GM18870 (cell line): ENCODE results near the gene ERFL.

ENCODE experiments used
- ATAC-seq: cut with Tn5 transposase; IDR thresholded peaks from one replicate; pipeline ENCODE4 v1.9.1; 2021; ENCODE audit warnings: moderate library complexity; ENCODE audit not compliant: unreplicated experiment

The ERFL gene

DNA sequence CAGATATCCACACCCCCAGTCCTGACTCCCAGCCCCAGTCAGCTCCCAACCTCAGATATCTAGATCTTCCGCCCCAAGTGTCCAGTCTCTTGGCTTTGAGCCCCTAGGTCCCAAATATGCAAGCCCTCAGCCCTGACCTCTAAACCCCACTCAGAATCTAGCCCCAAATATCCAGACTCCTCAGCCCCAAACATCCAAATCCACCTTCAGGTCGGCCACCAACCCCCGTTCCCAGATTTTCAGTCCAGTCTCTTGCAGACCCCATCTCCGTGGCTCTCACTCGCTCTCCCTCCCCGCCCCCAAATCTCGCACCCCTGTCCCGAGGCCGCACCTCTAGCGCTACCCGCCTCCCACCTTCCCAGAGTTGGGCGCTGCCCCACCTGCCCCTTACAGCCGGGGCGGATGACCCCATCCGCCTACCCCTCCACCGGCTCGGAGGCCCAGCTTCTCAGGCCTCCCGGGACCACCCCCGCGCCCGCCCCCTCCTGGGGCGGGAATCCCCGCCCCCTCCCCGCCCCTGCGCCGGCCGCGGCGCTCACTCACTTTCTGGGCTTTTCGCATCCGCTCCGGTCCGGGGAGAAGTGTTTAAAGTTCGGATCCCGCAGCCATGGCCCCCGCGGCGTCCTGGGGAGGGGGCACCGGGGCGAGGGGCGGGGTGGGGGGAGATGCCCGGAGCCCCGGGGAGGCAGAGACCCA is 604 bp downstream of the ERFL start:
- ATAC-seq, result no peak

- ATAC-seq, result no peak
Observed at GRCh38 chr19:41926763-41927496, 1.3 kb downstream of the ERFL start.

DNA sequence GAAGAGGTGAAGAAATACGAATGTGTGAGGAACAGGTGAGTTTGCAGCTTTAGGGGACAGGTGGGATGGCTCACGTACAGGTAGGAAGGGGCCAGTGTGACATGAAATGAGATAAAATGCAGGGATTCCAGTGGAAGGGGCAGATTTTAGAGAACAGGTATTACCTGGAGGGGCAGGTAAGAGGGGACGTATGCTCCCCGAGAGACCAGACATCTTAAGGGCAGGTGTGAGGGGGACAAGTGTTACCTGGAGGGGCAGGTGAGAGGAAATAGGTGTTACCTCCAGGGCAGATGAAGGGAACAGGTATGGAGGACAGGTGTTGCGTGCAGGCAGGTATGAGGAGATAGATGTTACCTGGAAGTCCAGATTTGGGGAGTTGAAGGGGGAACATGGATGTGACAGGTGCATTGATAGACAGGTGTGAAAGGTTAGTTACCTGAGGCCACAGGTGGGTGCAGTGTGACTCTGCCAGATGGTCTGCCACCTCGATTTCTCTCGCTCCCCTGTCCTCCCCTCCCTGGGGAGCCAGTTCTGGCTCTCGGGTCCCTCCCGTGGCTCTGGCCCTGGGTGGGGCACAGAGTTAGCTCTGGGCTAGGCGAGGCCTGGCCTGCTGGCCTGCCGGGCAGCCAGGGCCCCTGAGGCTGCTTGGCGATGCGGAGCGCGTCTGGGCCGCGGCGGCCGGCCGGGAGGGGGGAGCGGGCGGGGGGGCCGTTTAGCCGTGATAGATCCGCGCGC is 2.1 kb downstream of the ERFL start:
- ATAC-seq, result no peak

DNA sequence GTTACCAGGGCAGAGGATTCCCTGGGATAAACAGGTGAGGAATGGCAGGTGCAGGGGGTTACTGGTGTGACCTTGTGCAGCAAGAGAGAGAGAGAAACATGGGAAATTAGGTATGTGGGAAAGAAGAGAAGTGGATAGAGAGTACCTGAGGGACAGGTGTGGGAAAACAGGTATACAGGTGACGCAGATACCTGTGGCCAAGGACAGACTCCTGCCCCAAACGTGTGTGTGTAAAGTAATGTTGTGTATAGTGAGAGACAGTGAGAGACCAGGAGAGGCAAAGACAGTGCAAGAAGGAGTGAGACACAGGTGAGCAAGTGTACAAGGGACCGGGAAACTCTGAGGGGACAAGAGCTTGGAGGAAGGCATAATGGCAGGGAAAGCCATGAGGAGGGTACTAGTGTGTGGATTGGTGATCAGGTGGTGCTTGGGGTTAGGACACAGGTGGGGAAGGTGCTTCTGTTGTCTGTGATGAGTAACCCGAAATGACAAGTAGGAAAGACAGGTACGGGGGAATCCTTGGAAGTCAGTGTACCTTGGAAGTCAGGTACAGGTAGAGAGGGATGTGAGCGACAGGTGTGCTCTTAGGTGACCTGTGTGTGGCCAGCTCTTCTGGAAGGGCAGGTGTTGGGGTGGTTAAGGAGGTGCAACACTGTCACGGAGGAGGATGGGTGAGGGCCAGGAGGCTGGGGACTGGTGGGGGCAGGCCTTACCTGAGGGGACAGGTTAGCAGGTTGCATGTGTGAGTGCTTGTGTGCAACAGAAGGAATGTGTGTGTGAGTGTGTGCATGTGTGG is 2.8 kb downstream of the ERFL start:
- ATAC-seq, result no peak

- no peak for ATAC-seq
Observed at GRCh38 chr19:41924151-41925145, 3.8 kb downstream of the ERFL start.

GRCh38 chr19:41923045-41923788 is 5.0 kb downstream of the ERFL start:
- ATAC-seq, result no peak

DNA sequence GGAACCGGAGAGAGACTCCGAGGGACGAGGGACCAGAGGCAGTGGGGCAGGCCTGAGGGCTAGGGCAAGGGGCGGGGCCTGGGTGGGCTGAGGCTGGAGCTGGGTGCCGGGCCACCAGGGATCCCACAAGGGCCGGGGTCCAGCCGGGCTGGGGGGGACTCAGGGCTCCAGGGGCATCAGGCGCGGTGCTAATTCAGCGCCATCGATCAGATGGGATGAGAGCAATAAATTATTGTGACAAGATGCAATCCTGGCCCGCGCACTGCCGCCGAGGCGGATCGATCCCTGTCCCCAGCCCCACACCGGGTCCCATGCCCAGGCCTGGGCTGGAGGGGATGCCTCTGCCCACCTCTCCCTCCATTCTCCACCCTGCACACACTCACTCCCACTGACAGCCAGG is 5.7 kb downstream of the ERFL start:
- no peak for ATAC-seq

GRCh38 chr19:41921577-41922576 is 6.4 kb downstream of the ERFL start:
- no peak for ATAC-seq

DNA sequence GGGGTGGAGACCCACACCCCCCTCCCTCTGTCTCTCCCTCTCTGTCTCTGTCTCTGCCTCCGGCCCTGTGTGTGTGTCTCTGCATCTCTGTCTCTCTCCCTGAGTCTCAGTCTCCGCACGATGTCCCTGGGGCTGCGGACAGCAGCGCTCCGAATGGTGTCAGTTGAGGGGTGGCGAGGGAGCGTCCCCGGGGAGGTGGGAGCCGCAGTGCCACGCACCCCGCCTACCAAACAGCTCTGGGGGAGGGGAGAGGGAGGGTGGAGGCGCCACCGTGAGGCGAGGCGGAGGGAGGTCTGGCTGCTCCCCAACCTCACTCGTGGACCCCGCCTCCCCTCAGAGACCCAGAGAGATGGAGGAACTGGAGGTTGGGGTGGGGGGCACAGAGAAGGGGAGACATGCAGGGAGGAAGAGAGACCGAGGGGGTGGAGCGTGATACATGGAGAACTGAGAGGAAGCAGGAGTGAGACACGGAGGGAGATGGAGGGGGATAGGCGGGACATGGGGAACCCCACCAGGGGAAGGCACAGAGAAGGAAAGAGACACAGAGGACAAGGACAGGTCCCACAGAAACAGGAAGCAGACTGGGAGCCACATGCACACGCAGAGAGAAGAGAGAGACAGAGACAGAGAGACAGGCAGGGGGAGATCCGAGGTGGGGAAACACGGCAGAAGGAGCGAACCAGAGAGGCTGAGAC is 7.2 kb downstream of the ERFL start:
- ATAC-seq, result no peak

GRCh38 chr19:41919948-41920712 is 8.1 kb downstream of the ERFL start:
- ATAC-seq, result no peak

DNA sequence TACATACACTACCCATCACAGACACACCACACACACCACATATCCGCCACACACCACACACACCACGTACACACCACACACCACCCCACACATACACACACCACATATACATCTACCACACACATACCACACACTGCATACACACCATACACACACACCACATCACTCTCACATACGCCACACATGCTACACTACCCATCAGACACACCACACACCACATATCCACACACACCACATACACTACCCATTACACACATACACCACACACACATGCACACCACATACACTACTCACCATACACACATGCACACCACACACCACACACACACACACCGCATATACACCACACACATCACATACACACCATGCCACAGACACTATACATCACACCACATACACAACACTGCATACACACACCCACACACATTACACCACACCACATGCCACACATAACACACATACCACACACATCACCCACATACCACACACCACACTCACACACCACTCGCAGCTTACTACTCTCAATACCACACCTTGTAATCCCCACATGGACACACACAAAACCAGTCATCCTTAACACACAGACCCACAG is 9.5 kb downstream of the ERFL start:
- ATAC-seq, result no peak

DNA sequence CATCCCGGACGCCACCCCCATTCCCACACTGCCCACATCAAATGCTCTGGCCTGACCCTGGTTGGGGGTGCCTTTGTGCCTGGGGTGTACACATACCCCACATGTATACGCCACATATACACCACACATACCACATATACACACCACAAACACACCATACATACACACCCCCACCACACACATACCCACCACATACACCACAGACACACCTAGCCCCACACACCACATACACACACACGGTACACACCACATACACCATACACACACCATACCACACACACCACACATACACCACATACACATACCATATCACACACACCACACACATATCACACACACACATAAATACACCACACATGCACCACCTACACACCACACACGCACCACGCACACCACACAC is 10.2 kb downstream of the ERFL start:
- ATAC-seq, result no peak

DNA sequence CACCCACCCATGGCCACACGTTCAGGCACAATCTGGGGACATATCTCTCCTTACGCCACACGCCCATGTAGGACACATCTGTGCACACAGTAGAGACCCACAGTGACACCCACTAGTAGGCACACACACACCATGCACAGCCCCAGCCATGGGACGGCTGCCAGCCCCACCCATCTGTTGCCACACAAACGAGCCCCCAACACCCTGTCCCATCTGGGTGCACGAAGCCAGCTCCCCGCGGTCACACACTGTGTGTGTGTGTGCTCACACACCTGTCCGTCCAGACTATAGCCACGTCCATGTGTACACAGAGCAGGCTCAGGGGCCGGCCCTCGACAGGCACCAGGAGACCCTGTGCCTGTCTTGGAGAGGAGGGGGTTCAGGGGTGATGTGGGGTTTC is 10.6 kb downstream of the ERFL start:
- no peak for ATAC-seq

- no peak for ATAC-seq
Observed at GRCh38 chr19:41915776-41916414, 12.4 kb downstream of the ERFL start.

GRCh38 chr19:41915021-41915775 is 13.1 kb downstream of the ERFL start:
- no peak for ATAC-seq
